Cardiac muscle cell (in vitro differentiated cells and primary cell): ENCODE data around the gene CDC16. TPM values are rescaled to one million over a fixed set of nuclear protein-coding genes. Genes with fewer than 3 reads are reported as not detected.

ENCODE experiments used
- DNase-seq, 2 donors: peaks; one replicate each; pipeline versions ENCODE4 v3.0.0 to v3.0.0-alpha.2; 2010 to 2017; ENCODE audit warnings: low read depth in 1 of 2, low spot score in 1 of 2
- H3K27ac ChIP-seq: fragments of 200-600 bp; sonication (generic); 2 replicates; pipeline ENCODE4 v1.5.1; 2016
- H3K27me3 ChIP-seq: fragments of 200-600 bp; sonication (generic); 2 replicates; pipeline ENCODE4 v1.6.0; 2016; ENCODE audit warnings: control low read depth
- H3K36me3 ChIP-seq: fragments of 200-600 bp; sonication (generic); 2 replicates; pipeline ENCODE4 v1.5.1; 2016; ENCODE audit warnings: control low read depth
- H3K4me1 ChIP-seq: fragments of 200-600 bp; sonication (generic); 2 replicates; pipeline ENCODE4 v1.8.1; 2017; ENCODE audit warnings: low read depth, mild to moderate bottlenecking, mixed run types
- H3K4me3 ChIP-seq: fragments of 200-600 bp; sonication (generic); 2 replicates; pipeline ENCODE4 v1.5.1; 2016; ENCODE audit warnings: mild to moderate bottlenecking
- H3K9me3 ChIP-seq: fragments of 200-600 bp; sonication (generic); 2 replicates; pipeline ENCODE4 v1.5.1; 2017; ENCODE audit warnings: low read depth, mild to moderate bottlenecking, control low read depth
- polyA plus RNA-seq: library from polyadenylated mRNA; unstranded; fragments of >200 nt; fragmentation: Nextera tagmentation; extraction: Ambion mirVana; gene quantifications from 2 replicates; pipeline ENCODE4 v1.2.1, GENCODE V29; 2016
- total RNA-seq: library from RNA; depleted of rRNA; stranded (reverse); fragments of >200 nt; gene quantifications from 2 replicates; pipeline ENCODE4 v1.2.3, GENCODE V29; 2016
- TF ChIP-seq, protein P1 (sequence below): IDR thresholded peaks from 2 replicates; pipeline ENCODE4 v1.5.1; 2012; ENCODE audit warnings: low read depth, mild to moderate bottlenecking, low read length

The CDC16 gene
- total and polyA plus RNA-seq, 2 experiments from 2014 or later: 36.8 to 48.7 TPM

DNA sequence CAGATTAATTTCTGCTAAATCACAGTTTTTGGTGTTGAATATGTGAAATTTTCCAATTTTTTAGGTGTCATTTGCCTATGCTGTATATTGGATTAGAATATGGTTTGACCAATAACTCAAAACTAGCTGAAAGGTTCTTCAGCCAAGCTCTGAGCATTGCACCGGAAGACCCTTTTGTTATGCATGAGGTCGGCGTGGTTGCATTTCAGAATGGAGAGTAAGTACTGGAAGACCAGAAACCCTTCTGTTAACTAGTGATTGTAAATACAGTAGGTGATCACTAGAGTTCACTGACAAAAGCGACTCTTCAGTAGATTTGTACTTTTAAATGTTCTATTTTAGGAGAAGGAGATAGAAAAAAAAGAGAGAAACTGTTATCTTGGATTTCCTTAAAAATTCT, 22.3 kb downstream of the CDC16 start:
- H3K27me3 ChIP-seq: no peaks in the 10 kb centered on the region
- DNase-seq: no peak
- peaks cover 61% of the 10 kb centered on the region for H3K36me3 ChIP-seq
- H3K27ac ChIP-seq: no peak overlapping the region
- peaks cover 13% of the 10 kb centered on the region for H3K4me1 ChIP-seq
- H3K4me3 ChIP-seq: no peak overlapping the region
- no peaks in the 10 kb centered on the region for H3K9me3 ChIP-seq
- TF ChIP-seq, protein P1, sequence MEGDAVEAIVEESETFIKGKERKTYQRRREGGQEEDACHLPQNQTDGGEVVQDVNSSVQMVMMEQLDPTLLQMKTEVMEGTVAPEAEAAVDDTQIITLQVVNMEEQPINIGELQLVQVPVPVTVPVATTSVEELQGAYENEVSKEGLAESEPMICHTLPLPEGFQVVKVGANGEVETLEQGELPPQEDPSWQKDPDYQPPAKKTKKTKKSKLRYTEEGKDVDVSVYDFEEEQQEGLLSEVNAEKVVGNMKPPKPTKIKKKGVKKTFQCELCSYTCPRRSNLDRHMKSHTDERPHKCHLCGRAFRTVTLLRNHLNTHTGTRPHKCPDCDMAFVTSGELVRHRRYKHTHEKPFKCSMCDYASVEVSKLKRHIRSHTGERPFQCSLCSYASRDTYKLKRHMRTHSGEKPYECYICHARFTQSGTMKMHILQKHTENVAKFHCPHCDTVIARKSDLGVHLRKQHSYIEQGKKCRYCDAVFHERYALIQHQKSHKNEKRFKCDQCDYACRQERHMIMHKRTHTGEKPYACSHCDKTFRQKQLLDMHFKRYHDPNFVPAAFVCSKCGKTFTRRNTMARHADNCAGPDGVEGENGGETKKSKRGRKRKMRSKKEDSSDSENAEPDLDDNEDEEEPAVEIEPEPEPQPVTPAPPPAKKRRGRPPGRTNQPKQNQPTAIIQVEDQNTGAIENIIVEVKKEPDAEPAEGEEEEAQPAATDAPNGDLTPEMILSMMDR: no peak

DNA sequence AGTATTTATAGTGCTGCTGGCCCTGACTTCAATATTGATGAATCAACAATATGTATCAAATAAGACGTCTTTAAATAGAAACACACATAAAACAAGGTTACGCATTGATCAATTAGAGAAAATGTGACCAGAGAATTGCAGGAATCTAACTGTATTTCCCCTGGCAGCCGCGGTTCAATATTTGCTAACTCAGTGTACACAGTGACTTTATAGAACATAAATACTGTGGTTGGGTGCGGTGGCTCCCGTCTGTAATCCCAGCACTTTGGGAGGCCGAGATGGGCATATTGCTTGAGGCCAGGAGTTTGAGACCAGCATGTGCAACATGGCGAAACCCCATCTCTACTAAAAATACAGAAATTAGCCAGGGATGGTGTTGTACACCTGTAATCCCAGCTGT, 23.9 kb downstream of the CDC16 start:
- Histone ChIP-seq H3K27ac (no peak overlapping the region), H3K36me3 (peaks cover 68% of the 10 kb centered on the region), H3K4me3 (no peak overlapping the region), H3K27me3 (no peaks in the 10 kb centered on the region), H3K4me1 (peaks cover 17% of the 10 kb centered on the region), H3K9me3 (no peaks in the 10 kb centered on the region)
- TF ChIP-seq, protein P1: no peak
- DNase-seq: no peak

DNA sequence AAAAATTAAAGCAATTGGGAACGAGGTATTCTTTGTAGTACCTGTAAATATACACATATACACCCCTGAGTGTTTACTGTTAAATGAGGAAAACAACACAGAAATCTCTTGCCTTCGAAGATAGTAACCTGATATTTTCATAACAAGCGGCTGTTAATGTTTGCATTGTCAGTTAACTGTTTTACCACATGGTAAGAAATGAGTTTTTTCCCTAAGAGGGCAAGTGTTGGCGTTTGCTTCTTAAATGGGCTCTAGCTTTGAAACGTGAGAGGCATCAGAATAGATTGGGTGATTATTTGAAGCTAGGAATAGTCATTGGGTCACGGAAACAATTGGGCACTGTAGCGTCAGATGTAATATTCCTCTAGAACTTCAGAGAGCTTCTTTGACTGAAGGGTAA, 24.7 kb downstream of the CDC16 start:
- Histone ChIP-seq H3K4me1 (peaks cover 17% of the 10 kb centered on the region), H3K27me3 (no peaks in the 10 kb centered on the region), H3K27ac (peak overlapping the region; percentile 19), H3K36me3 (peaks cover 70% of the 10 kb centered on the region), H3K4me3 (no peak overlapping the region), H3K9me3 (no peaks in the 10 kb centered on the region)
- DNase-seq: no peak
- TF ChIP-seq, protein P1: no peak

DNA sequence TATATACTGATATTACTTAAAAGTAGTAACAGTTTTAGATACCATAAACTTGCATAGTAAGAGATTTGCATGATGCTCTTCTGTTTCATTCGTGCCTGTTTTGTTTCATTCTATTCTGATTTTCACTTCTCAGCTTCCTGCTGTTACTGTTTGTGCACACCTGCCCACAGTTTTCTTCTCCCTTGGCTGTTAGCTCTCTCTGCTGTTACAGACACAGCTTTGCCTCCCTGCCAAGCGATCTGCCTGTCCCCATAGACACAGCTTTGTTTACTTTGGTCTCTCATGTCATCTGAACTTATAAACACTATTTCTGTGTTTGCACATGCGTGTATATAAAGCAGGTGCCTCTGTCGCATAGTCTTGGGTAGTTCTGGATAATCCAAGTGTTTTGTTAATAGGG, 25.3 kb downstream of the CDC16 start:
- peaks cover 17% of the 10 kb centered on the region for H3K4me1 ChIP-seq
- no peak overlapping the region for H3K4me3 ChIP-seq
- H3K36me3 ChIP-seq: peaks cover 67% of the 10 kb centered on the region
- H3K27me3 ChIP-seq: no peaks in the 10 kb centered on the region
- H3K9me3 ChIP-seq: no peaks in the 10 kb centered on the region
- peak overlapping the region; percentile 19 for H3K27ac ChIP-seq
- TF ChIP-seq, protein P1: no peak
- no peak for DNase-seq

DNA sequence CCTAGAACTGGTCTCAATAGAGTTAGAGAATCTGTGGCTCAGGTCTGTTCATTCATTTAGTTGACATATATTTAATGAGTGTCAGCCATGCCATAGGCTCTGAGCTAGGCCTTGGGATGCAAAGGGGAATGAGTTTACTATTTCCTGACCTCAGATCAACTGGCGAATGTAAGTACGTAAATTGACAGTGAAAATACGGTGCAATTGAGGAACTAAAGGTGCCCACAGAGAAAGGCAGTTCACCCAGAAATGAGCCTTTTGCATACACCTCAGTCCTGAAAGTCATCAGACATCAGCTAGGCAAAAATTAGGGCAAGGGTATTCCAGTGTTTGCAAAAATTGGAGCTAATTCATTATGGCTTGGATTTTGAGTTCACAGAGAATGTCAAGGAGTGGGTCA, 26.1 kb downstream of the CDC16 start:
- H3K27ac ChIP-seq: peak overlapping the region; percentile 19
- H3K4me3 ChIP-seq: no peak overlapping the region
- H3K27me3 ChIP-seq: no peaks in the 10 kb centered on the region
- H3K36me3 ChIP-seq: peaks cover 71% of the 10 kb centered on the region
- TF ChIP-seq, protein P1: no peak
- peaks cover 17% of the 10 kb centered on the region for H3K4me1 ChIP-seq
- no peak for DNase-seq
- no peaks in the 10 kb centered on the region for H3K9me3 ChIP-seq
